WI38 (cell line): ENCODE measurements around the gene TARBP2.

Experiments used
- H3K4me3 ChIP-seq: 2 replicates; pipeline ENCODE4 v1.5.1; 2011; ENCODE audit warnings: low read depth, mild to moderate bottlenecking, control low read depth, low read length
- CTCF ChIP-seq: IDR thresholded peaks from 2 replicates; pipeline ENCODE4 v1.5.1; 2012; ENCODE audit warnings: low read depth, mild to moderate bottlenecking, control low read depth, low read length

TARBP2 gene

GRCh38 chr12:53466640-53467039, 34.4 kb upstream of the TARBP2 start:
- no peak overlapping the region for H3K4me3 ChIP-seq
- TF ChIP-seq CTCF = no peak

GRCh38 chr12:53467082-53467481, 34.0 kb upstream of the TARBP2 start:
- no peak for TF ChIP-seq CTCF
- H3K4me3 ChIP-seq = no peak overlapping the region

- TF ChIP-seq CTCF = no peak
- H3K4me3 ChIP-seq = no peak overlapping the region
Observed at GRCh38 chr12:53467880-53468279, 33.2 kb upstream of the TARBP2 start.

GRCh38 chr12:53468282-53468681, 32.8 kb upstream of the TARBP2 start:
- TF ChIP-seq CTCF = no peak
- no peak overlapping the region for H3K4me3 ChIP-seq

GRCh38 chr12:53472056-53472582, 29.0 kb upstream of the TARBP2 start:
- TF ChIP-seq CTCF = no peak
- H3K4me3 ChIP-seq = no peak overlapping the region

GRCh38 chr12:53474077-53474476, 27.0 kb upstream of the TARBP2 start:
- no peak overlapping the region for H3K4me3 ChIP-seq
- no peak for TF ChIP-seq CTCF

GRCh38 chr12:53474819-53475218, 26.3 kb upstream of the TARBP2 start:
- no peak for TF ChIP-seq CTCF
- no peak overlapping the region for H3K4me3 ChIP-seq
